Prostate gland (tissue), 2 donors: ENCODE results near the gene DLEC1. TPM values are rescaled to one million over a fixed set of nuclear protein-coding genes. Genes with fewer than 3 reads are reported as not detected.

Experiments used
- DNase-seq: peaks from one replicate; pipeline ENCODE4 v3.0.0-alpha.2; 2019; ENCODE audit warnings: low spot score
- H3K27ac ChIP-seq, 2 donors: fragments of 200-600 bp; sonication (generic); 2 replicates each; pipeline ENCODE4 v1.5.1; 2017 to 2019
- H3K27me3 ChIP-seq: fragments of 200-600 bp; sonication (generic); replicated peaks from 2 replicates; pipeline ENCODE4 v1.5.1; 2019; ENCODE audit not compliant: insufficient read depth
- H3K36me3 ChIP-seq, 2 donors: fragments of 200-600 bp; sonication (generic); 1 replicate in 1 of 2; 2 replicates in 1 of 2; pipeline versions ENCODE4 v1.5.1 to v1.8.1; 2017 to 2019
- H3K4me1 ChIP-seq: fragments of 200-600 bp; sonication (generic); replicated peaks from 2 replicates; pipeline ENCODE4 v1.5.1; 2019
- H3K4me3 ChIP-seq, 2 donors: fragments of 200-600 bp; sonication (generic); 2 replicates each; pipeline ENCODE4 v1.5.1; 2017 to 2019
- H3K9me3 ChIP-seq: fragments of 200-600 bp; sonication (generic); 2 replicates; pipeline ENCODE4 v1.5.1; 2017
- POLR2A ChIP-seq: fragments of 450-650 bp; IDR thresholded peaks from one replicate; pipeline ENCODE4 v1.6.1; 2016; ENCODE audit warnings: antibody characterized with exemption, mild to moderate bottlenecking
- POLR2AphosphoS5 ChIP-seq: sonication (generic); formaldehyde crosslinking; IDR thresholded peaks from one replicate; pipeline ENCODE4 v1.6.1; 2017; ENCODE audit warnings: antibody characterized with exemption
- WGBS: methylation state at CpG from one replicate; pipeline ENCODE4 v1.1.5; 2018; 5-methylcytosine and 5-hydroxymethylcytosine counted together
- intact Hi-C: fragments of 100-400 bp; cut with DNase I; formaldehyde crosslinking; loops from one replicate; pipeline ENCODE4 v1.14.2; 2022
- total RNA-seq, 2 donors: library from RNA; depleted of rRNA; stranded (reverse); fragments of >200 nt; gene quantifications; one replicate each; pipeline ENCODE4 v1.1.0, GENCODE V29; 2016
- TF ChIP-seq, protein P1 (sequence below), 4 experiments: fragments of 200-600 bp in 2 of 4; fragments of 450-650 bp in 2 of 4; sonication (generic) in 2 of 4; IDR thresholded peaks; 1 replicate in 3 of 4; 2 replicates in 1 of 4; pipeline ENCODE4 v1.5.1; 2016 to 2019; ENCODE audit warnings: antibody characterized with exemption in 4 of 4, mild to moderate bottlenecking in 2 of 4, moderate library complexity in 2 of 4

DLEC1 gene
- total RNA-seq, 2 donors from 2014 or later, result 0.32 to 13.1 TPM

DNA sequence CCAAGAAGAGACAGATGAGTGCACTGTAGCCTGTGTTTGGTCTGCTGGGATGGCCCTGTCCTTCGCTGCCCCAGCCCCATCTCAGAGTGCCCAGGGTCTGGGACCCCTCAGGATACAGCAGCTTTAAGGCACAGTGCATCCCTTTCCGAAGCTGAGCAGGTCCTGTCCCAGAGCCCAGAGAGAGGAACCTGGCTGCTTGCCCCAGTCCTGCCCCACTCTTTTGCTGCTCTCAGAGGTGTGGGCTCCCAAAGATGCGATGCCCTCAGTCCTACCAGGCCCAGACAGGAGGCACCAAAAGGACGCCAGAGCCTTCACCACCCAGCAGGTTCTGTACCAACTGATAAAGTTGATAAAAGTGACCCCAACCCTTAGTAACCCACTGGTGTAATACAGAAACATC lies 17.8 kb upstream of the DLEC1 start:
- no peak overlapping the region for H3K4me3 ChIP-seq
- intact Hi-C loops, result no loop called here
- H3K9me3 ChIP-seq, result no peaks in the 10 kb centered on the region
- no peaks in the 10 kb centered on the region for H3K27me3 ChIP-seq
- no peak overlapping the region for H3K27ac ChIP-seq
- no peak for TF ChIP-seq POLR2A
- TF ChIP-seq, protein P1, sequence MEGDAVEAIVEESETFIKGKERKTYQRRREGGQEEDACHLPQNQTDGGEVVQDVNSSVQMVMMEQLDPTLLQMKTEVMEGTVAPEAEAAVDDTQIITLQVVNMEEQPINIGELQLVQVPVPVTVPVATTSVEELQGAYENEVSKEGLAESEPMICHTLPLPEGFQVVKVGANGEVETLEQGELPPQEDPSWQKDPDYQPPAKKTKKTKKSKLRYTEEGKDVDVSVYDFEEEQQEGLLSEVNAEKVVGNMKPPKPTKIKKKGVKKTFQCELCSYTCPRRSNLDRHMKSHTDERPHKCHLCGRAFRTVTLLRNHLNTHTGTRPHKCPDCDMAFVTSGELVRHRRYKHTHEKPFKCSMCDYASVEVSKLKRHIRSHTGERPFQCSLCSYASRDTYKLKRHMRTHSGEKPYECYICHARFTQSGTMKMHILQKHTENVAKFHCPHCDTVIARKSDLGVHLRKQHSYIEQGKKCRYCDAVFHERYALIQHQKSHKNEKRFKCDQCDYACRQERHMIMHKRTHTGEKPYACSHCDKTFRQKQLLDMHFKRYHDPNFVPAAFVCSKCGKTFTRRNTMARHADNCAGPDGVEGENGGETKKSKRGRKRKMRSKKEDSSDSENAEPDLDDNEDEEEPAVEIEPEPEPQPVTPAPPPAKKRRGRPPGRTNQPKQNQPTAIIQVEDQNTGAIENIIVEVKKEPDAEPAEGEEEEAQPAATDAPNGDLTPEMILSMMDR (IDR thresholded peaks at IDR 0.05), result no peak
- no peak for TF ChIP-seq POLR2AphosphoS5
- DNase-seq, result no peak
- 88% methylated on average over 4 of the region's 4 CpGs for WGBS
- no peaks in the 10 kb centered on the region for H3K4me1 ChIP-seq
- H3K36me3 ChIP-seq, result no peaks in the 10 kb centered on the region

DNA sequence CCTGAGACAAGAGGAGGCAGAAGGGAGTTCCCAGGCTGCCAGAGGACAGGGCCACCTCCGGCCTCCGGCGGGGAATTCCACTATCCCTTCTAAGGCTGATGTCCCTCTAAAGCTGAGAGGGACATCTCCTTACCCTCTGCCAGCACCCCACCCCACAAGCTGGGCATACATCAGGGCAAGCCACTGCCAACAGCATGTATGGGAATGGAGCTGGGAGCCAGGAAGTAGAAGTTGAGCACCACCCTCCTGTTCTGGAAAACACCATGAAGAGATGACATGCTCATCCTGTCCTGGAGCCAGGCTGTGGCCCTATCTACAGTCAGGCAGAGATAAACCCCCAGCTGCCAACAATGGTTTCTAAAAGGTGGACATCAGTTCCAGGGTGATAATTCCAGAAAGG lies 16.7 kb upstream of the DLEC1 start:
- TF ChIP-seq POLR2A (no peak), POLR2AphosphoS5 (no peak)
- TF ChIP-seq, protein P1 (IDR thresholded peaks at IDR 0.05), result no peak
- no peak for DNase-seq
- WGBS, result 67% methylated on average over 3 of the region's 3 CpGs
- no peaks in the 10 kb centered on the region for H3K36me3 ChIP-seq
- H3K4me3 ChIP-seq, result no peak overlapping the region
- H3K9me3 ChIP-seq, result no peaks in the 10 kb centered on the region
- H3K27ac ChIP-seq, result no peak overlapping the region
- no peaks in the 10 kb centered on the region for H3K4me1 ChIP-seq
- intact Hi-C loops, result no loop called here
- H3K27me3 ChIP-seq, result no peaks in the 10 kb centered on the region

DNA sequence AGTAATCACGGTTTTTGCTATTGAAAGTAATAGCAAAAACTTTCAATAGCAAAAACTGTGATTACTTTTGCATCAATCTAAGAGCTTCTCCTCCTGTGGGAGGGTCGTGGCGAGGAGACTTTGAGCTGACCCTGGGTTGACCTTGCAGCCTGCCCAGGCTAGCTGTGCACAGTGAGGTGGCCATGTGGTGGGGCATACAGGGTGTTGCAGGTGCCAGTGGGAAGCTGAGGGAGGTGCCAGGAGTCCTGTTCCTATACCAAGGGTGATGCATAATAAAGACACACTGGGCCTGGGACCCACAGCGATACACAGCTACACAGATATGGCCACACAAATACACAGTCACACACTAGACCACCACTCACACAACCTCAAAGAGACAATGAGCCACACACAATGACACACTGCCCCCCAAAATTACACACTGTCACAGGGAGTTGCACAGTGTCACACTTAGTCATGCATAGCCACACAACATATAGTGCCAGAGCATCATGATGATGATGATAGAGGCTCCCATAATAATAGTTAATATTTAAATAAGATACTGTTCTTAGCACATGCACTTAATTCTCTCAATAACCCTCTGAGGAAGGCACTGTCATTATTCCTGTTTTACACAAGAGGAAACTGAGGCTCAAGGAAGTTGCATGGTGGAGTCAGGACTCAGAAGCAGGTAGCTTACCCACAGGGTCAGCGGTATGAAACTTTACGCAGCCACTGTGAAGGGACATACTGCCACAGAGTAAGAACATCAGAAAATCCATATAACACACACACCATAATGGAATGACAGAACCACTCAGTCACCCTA lies 15.9 kb upstream of the DLEC1 start:
- TF ChIP-seq POLR2A (no peak), POLR2AphosphoS5 (no peak)
- TF ChIP-seq, protein P1 (IDR thresholded peaks at IDR 0.05), result no peak
- Histone ChIP-seq H3K36me3 (no peaks in the 10 kb centered on the region), H3K9me3 (no peaks in the 10 kb centered on the region), H3K4me1 (no peaks in the 10 kb centered on the region), H3K4me3 (no peak overlapping the region), H3K27ac (peak overlapping the region; percentile 91), H3K27me3 (no peaks in the 10 kb centered on the region)
- no peak for DNase-seq
- intact Hi-C loops, result no loop called here
- 86% methylated on average over 6 of the region's 6 CpGs for WGBS

DNA sequence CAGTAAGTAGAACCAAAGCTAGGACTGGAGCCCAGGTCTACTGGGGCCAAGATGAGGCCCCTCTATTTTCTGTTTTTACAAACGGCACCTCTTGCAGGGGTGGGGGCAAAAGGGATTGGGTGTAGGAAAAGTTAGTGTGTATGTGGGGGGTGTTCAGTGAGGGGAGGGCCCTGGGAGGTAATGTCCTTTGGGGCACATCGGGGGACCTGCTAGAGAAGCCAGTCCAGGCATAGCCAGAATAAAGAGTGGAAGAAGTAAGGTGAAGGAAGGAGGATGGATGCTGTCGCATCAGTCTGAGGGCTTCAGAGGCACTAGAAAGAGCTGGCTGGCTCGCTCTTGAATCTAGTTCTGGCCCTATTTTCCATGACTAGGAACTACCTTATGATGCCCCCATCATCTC lies 12.2 kb upstream of the DLEC1 start:
- Histone ChIP-seq H3K4me3 (no peak overlapping the region), H3K27ac (no peak overlapping the region), H3K36me3 (no peaks in the 10 kb centered on the region), H3K9me3 (no peaks in the 10 kb centered on the region), H3K27me3 (no peaks in the 10 kb centered on the region), H3K4me1 (peaks cover 7% of the 10 kb centered on the region)
- DNase-seq, result no peak
- 86% methylated on average over 4 of the region's 4 CpGs for WGBS
- intact Hi-C loops, result no loop called here
- TF ChIP-seq POLR2A (no peak), POLR2AphosphoS5 (no peak)
- TF ChIP-seq, protein P1 (IDR thresholded peaks at IDR 0.05), result no peak
